Daoy (cell line): ENCODE measurements around the gene ADRA2C. TPM values are rescaled to one million over a fixed set of nuclear protein-coding genes. Genes with fewer than 3 reads are reported as not detected.
A peak's percentile ranks its signal among the peaks of the same experiment; 100 is the strongest.

Source experiments
- DNase-seq: peaks from one replicate; pipeline ENCODE4 v3.0.0-alpha.2; 2015; ENCODE audit warnings: low read depth
- total RNA-seq: library from RNA; depleted of rRNA; stranded (reverse); fragments of >200 nt; shearing (Covaris generic); gene quantifications from 2 replicates; pipeline ENCODE4 v1.2.3, GENCODE V29; 2014

Gene ADRA2C
- total RNA-seq, 1 experiment from 2014 or later = 1.1 TPM

DNA sequence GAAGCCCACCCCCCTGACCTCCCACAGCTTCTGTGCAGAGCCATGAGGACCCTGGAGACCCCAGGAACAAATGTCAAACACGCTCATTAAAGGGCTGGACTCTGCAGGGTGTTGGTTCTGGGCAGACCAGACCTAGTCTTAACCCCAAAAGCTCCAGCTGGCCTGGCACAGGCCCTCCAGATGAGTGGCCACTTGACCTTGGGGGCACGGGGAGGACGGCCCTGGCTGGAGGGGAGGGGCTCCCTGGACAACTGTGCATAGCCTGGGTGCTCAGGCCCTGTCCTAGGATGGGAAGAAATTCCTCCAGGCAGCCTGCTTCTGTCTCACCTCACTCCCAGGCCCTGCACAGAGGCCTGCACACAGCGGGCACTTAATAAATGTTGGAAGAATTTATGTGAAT is 9.4 kb downstream of the ADRA2C start:
- DNase-seq = no peak

DNA sequence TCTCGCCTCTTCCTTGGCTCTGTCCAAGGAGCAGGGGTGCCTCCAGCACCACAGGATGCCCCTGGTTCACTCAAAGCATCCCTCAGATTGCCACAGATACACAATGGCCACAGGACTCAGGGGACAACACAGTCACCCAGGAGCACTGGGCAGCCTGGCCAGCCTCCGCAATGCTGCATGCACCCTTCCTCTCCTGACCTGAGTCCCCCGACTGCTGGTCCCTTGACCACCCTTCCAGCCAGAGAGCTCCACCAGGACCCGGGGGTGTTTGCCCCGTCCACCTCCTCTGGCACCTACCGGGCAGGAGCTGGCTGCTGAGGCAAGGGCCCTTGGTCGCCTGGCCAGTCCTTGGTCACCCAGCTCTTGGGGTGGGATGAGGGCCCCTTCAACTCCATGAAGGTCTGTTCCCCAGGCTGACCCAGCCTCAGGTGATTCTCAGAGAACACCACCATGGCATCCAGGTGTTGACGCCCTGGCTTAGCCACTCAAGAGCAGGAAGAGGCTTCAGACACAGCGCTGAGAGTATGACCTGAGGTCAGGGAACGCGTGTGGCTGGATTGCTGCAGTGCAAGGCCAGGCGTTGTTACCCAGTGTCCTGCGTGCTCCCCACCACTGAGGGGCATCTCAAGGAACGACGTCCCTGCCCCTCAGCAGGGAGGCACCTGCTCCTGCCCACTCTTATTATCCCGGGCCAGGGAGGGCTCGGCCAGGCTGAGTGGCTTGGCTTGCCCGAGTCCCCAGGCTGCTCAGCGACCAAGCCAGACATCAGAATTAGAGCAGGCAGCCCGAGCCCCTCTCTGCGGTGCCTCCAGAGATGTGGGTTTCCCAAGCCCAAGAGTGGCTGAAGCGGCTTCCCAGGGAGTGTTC is 10.2 kb downstream of the ADRA2C start:
- no peak for DNase-seq

DNA sequence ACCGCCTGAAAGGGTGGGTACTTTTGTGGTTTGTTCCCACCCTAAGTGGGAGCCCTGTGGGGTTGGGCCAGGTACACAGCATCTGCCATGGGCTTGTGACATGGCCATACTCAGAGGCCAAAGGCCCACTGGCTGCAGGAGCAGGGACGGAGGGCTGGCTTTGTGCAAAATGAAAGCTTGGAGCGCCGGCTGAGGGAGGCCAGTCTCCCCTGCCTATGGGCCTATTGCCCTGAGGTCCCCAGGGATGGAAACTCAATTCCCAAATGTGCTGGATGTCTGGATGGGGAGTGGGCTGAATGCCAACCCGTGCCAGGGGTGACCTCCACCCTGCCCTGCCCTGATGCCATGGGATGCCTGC is 10.8 kb downstream of the ADRA2C start:
- no peak for DNase-seq

DNA sequence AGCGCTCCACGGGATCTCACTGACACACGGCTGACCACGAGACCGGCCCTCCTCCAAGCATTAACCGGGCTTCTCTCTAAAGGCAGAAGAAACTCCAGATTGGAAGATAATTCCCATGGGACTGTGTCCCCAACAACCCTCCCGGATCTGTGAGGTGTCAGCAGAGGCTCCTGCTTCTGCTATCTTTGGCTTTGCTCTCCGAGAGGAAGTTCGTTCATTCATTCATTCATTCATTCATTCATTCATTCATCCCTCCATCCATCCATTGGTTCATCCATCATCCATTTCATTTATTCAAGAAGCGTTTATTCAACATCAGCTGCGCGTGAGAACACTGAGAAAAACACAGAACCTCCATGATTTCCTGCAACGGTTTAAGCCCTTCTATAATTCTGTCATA is 11.5 kb downstream of the ADRA2C start:
- DNase-seq = no peak

DNA sequence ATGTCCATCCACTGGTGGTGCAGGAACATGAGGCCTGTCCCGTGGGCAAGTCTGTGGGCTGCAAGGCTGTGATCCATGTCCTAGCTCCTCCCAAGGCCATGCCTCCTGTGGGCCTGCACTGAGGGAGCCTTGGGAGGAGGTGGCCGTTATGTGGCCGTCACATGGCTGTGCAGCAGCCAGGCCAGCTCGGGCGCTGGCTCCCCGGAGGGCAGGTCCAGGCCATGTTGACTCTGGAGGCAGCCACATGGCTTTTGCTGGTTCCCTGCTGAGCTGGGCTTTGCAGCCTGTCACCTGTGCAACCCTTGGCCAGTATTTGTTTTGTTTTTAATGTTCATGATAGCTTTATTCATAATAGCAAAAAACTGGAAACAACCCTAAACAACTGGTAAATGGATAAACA is 13.3 kb downstream of the ADRA2C start:
- no peak for DNase-seq

DNA sequence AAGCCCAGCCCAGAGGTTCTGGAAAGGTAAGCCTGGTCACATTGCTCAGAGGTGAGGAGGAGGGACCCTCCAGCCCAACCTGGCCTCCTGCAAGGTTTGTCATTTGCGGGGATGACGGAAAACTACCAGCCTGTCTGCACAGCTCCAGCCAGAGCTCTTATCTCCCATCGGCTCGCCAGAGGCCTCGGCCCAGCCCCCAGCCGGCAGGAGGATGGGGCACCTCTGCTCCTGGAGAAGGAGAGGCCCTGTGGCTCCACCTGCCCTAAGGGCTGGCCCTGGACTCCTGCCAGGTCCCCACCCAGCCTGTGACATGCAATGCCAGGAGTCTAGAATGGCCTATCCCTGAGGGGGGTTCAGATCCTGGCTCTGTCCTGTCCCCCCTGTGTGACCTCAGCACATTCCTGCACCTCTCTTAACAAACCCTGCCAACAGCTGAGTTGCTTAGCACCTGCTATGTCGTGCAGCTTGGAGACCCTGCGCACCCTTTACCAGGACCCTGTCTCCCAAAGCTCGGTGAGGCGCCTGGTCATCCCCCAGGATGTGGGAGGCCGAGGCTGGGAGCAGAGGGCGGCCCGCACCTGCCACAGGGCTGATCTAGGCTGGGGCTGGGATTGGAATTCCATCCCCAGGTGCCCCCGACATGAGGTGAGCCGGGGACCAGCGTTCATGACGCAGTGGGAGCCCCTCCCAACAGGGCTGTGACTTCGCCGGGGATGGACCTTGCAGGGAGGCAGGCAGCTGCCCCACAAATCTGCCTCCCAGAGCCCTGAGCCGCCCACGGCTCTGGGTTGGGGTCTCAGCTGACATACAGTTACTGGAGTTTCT is 14.4 kb downstream of the ADRA2C start:
- DNase-seq = no peak

DNA sequence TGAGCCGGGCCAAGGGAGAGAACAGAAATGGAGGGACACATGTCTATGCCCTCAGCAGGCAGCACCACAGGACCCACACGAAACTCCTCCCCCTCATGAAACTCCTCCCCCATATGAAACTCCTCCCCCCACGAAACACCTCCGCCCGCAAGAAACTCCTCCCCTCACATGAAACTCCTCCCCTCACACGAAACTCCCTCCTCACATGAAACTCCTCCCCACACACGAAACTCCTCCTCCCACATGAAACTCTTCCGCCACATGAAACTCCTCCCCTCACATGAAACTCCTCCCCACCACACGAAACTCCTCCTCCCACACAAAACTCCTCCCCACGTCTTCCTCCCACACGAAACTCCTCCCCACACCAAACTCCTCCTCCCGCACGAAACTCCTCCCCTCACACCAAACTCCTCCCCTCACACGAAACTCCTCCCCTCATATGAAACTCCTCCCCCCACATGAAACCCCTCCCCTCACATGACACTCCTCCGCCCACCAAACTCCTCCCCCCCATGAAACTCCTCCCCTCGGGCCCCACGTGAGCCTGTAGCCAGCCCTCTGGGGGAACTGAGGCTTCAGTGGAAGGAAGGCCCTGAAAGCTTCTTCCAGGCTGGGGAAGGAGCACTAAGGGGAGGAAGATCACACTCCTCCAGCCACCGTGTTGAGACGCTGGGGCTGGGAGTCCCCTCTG is 15.2 kb downstream of the ADRA2C start:
- no peak for DNase-seq

DNA sequence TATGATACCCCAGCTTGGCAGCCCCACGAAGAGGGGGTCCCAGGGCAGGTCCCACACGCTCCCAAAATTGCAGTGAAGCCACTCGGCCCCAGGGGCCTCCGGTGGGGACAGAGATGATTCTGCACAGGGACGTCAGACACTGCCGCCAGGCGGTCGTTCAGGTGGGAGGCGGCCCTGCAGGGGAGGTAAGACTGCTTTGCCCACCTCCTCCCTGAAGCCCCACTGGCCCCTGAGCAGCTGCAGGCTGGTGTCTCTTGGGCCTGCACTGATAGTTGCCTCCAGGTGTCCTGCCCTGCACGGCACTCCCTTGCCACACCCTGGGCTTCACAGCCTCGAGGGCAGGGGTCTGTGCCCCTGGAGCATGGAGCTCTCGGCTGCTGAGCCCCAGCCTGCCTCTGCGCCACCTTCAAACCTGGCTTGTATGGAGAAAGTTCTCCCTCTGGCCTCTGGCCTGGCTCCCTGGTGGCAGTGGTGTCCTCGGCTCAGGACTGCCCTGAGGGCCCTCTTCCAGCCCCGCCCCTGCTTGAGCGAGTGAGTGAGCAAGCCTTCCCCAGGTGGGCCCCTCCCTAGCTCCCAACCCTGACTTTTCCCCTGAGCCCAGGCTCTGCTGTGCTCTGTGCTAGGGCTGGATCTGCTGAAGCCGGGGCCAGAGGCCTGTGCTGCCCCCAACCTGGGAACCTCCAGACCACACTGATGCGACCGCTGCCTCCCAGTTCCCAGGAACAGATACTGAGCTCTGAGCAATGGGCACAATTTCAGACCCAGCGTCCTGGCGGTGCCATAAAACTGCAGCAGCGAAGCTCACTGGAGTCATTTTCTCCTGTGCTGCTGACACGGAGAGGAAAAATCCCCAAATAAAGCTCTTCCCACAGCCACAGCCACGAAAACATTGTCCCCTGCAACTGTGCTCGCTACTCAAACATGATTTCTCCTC is 16.1 kb downstream of the ADRA2C start:
- no peak for DNase-seq

DNA sequence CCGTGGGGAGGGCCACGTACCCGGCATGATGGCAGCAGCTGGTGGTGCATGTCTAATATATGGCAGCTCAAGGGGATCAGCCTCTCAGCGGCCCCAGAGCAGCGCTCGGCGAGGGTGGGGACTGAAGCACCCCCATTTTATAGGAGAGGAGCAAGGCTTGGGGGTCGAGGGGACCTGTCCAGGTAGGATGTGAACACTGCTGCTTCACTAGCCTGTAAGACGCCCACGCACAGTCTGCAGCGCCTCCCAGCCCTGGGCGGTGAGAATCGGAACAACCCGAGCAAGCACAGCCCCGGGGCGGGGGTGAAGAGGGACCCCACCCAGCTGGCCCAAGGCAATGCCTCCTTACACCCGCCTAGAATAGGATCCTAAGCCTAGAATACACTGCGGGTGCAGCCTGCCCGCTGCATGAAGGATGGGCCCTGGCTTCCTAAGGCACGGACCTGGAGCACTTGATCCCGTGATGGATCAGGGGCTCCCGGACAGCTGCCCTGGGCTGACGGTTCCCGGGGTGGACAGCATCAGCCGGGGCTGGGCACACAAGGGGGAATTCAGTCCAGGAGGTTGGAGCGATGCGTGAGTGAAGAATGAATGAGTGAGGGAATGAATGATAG is 17.6 kb downstream of the ADRA2C start:
- peak; percentile 39 for DNase-seq

DNA sequence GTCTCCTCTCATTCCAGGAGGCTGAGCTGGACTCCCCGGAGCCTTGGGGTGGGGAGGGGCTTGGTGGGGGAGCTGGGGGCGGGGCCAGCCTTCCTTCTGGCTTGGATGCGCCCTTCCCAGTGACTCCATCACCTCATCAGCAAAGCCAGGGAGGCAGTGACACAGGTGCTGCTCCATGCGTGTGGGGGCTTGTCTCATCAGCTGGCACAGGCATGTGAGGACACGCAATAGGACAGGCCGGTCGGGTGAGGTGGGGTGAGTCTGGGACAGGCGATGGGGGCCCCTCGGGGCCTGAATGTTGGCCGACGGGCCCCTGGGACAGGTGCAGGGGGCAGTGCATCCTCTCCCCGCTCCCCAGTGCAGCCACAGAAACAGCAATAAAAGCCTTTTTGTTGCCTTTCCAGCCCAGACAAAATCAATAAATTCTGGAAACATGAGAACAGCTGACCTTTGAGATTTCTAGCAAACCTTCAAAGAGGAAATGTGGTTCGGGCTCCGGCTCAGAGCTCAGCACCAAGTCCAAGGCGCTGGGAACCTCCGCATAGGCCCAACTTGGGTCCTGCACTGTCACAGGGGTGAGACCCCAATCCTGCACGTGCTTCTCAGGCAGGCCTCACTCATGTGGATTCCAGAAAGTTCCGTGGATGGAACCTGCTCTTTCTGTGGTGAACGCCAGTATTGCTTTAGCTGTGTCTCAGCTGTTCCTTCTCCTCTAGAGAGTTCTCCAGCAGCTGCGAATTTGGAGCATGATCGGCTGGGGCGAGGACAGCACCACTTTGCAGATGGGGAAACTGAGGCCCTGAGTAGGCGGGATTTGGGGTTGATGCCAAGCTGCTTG is 18.5 kb downstream of the ADRA2C start:
- no peak for DNase-seq

DNA sequence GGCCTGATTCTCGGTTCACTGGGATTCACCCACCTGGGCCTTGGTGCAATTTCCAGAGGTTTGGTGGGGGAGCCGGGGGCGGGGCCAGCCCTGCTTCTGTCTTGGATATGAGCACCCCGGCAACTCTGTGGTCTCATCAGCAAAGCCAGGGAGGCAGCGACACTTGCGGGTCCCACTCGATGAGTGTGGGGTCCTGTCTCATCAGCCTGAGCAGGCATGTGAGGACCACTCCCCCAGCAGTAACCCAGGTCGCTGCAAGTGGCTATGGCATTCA is 19.0 kb downstream of the ADRA2C start:
- DNase-seq = no peak

DNA sequence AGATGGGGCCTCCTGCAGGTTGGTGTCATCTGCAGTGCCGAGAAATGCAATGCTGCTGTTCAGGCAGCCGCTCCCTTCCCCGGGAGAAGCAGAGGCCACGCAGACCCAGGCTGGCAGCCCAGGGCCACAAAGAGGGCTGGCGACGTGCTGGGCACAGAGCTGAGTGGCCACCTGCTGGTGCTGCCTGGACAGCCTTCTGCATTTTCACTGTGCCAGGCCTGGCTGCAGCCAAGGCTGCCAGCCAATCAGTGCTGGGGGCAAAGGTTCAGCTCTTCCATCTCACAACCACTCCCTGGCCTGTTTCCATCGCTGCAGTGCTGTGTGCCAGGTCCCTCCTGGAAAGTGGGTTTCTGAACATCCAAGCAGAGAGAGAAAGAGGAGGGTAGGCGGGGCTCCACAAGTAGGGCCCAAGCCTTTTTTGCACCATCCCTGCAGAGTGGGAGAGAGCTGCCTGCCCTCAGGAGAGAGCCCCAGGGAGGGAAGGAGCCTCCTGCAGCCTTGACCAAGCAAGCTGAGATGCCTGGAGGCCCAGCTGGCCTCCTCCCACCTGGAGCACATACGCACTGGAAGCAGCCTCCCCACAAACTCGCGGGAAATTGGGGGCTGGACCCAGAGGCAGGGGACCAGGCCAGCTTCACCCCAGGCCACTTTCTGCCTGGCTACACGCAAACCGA is 20.1 kb downstream of the ADRA2C start:
- DNase-seq = peak; percentile 38

DNA sequence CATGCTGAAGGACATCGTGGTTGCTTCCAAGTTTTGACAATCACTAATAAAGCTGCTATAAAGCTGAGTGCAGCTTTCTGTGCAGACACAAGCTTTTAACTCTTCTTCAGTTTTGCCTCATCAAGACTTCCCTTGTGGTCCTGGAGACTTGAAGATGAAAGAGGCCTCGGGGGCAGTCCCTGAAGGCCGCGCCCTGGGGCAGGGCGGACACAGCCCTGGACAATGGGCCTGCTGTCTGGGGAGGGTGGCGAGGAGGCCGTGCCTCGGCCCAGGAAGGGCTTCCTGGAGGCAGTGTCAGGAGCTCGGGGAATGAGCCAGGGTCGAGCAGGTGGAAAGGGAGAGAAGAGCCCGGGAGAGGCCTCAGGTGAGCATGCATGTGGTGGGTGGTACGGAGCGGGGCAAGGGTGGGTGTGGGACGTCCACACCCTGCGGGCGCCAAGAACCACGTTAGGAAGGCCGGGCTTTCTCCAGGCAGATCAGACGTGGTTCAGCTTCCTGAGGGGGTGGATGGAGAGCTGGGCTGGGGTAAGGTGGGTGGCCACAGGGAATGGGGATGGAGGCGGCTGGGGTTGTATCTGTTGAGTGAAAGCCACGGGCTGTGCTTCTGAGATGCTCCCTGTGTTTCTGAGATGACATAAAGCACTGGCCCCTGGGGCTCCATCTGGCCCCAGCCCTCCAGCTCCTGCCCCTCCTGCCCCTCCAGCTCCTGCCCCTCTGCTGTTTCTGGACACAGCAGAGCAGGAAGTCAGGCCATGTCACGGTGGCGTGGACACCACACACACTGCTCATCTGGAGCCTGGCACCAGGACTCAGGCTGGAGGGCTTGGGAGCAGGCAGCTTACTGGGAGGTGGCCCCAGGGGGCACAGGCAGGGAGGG is 21.5 kb downstream of the ADRA2C start:
- no peak for DNase-seq

DNA sequence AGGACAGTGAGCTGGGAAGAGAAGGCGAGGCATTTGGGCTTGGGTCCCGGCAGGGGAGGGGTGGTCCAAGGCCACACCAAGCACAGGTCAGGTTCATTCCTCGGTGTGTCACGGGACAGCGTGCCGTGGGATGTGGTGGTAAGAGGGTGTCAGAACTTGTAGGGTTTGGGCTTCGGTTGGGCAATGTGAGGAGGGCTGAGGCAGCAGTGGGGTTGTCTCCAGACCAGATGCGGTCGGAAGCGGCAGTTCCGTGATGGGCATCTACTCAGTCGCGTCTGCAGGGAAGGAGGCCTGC is 22.1 kb downstream of the ADRA2C start:
- DNase-seq = no peak

DNA sequence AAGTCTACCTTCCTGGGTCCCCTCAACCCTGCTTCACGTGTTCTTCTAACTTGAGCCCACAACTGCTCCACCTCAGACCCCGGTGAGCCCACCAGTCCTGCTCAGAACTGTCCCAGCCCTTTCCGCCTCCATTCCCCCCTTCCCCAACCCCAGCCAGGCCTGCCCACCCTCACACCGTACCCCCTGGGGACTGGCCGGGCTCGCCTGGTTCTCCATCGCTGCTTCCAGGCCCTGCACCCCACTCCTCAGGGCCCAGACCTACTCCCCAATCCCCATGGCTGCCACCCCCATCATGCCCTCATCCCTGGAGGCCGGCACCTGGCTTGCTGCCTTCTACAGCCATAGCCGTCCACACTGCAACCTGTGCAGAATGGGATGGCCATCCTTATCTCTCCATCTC is 23.4 kb downstream of the ADRA2C start:
- no peak for DNase-seq

DNA sequence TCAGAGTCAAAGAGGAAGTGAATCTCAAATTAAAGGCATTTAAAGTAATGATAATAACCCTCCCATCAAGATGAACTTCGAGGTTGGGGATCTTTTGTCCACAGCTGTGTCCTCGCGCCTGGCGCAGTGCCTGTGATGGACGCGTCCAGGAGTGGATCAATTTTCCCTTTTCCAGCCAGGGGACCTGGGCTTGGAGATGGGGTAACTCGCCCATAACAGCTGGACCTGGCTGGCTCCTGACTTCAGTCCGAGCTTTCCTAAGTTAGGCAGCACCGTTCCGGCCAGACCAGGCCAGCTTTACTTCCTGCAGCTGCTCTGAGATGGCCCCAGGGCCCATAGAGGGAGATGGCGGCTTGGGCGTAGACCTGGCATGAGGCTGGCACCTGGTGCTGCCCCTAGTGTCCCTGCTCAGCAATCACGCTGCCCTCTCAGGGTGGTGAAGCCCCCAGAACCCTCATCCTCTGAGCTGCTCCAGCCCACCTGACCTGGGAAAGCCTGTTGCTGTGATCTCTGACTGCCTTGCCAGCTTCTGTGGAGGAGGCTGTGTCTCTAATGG is 23.9 kb downstream of the ADRA2C start:
- no peak for DNase-seq

DNA sequence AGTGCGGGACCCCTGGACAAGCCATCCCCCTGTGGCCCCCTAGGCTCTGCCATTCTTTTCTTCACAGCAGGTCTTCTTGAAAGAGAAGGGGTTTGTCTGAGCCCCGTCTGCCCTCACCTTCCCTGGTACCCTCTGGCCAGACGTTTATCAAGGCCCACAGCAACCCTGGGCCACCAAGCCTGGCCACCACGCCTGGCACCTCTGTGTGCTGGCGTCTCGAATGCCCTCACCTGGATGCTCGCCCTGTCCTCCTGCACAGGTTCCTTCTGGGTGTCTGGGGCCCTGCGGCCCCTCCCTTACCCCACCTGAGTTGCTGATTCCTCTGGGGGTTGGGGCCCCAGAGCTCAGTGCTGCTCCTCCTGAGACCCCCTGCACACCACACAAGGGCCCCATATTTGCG is 25.1 kb downstream of the ADRA2C start:
- no peak for DNase-seq

DNA sequence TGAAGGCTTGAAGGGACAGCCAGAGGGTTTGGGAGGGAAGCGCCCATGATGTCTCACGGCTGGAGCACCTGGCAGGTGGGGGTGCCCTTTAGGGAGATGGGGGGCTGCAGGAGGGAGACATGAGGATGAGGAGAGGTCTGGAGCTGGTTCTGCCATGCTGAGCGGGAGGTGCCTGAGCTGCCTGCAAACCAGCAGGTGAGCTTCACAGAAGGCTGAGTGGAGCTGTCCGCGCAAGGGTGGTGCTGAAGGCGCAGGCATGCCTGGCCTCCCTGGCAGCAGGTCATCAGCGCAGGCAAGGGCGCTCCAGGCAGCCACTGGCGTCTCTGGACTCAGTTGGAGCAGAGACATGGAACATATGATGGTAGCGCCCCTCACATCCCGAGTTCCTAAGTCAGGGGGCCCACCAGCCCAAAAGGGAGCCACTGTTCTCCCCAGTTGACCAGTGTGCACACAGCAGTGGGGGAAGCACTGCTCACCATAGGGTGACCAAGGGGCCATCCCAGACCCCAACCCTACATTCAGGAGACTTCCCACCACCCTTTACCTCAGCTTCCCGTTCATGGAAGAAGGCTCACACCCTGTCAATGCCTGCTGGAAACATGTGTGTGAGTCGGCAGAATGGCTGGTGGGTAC is 25.8 kb downstream of the ADRA2C start:
- peak; percentile 42 for DNase-seq
